DOHH2 (cell line): Measurements from ENCODE around the gene PNRC1.

Experiments used
- H3F3A ChIP-seq: fragments of 200-600 bp; sonication (generic), shearing (Covaris generic); 2 replicates; pipeline ENCODE4 v1.6.0; 2016; ENCODE audit warnings: antibody characterized with exemption, mild to moderate bottlenecking; ENCODE audit not compliant: control insufficient read depth, insufficient read depth
- H3K27ac ChIP-seq: fragments of 200-600 bp; sonication (generic); 2 replicates; pipeline ENCODE4 v1.5.1; 2014; ENCODE audit warnings: low read depth, mild to moderate bottlenecking, low read length, moderate library complexity
- H3K27me3 ChIP-seq: fragments of 200-600 bp; sonication (generic); 2 replicates; pipeline ENCODE4 v1.6.1; 2014; ENCODE audit warnings: mild to moderate bottlenecking, low read length, mixed read lengths; ENCODE audit not compliant: control insufficient read depth
- H3K36me3 ChIP-seq: fragments of 200-600 bp; sonication (generic); 2 replicates; pipeline ENCODE4 v1.6.1; 2014; ENCODE audit warnings: mild to moderate bottlenecking, low read length, moderate library complexity, mixed read lengths; ENCODE audit not compliant: control insufficient read depth
- H3K4me1 ChIP-seq: fragments of 200-600 bp; sonication (generic); 2 replicates; pipeline ENCODE4 v1.6.1; 2014; ENCODE audit warnings: mild to moderate bottlenecking, low read length, mixed read lengths; ENCODE audit not compliant: control insufficient read depth
- H3K4me2 ChIP-seq: fragments of 200-600 bp; sonication (generic); 2 replicates; pipeline ENCODE4 v1.6.0; 2014; ENCODE audit warnings: mild to moderate bottlenecking, low read length, moderate library complexity
- H3K4me3 ChIP-seq: fragments of 200-600 bp; sonication (generic); 2 replicates; pipeline ENCODE4 v1.5.1; 2014; ENCODE audit warnings: mild to moderate bottlenecking, low read length, mixed read lengths
- H3K79me2 ChIP-seq: fragments of 200-600 bp; sonication (generic); 2 replicates; pipeline ENCODE4 v1.6.1; 2014; ENCODE audit warnings: mild to moderate bottlenecking, low read length, mixed read lengths; ENCODE audit not compliant: control insufficient read depth
- H3K9me2 ChIP-seq: fragments of 200-600 bp; sonication (generic); replicated peaks from 2 replicates; pipeline ENCODE4 v1.6.1; 2014; ENCODE audit warnings: mild to moderate bottlenecking, low read length, mixed read lengths; ENCODE audit not compliant: control insufficient read depth
- H3K9me3 ChIP-seq: fragments of 200-600 bp; sonication (generic); 2 replicates; pipeline ENCODE4 v1.6.1; 2014; ENCODE audit warnings: antibody characterized with exemption, low read length, mixed read lengths; ENCODE audit not compliant: control insufficient read depth, insufficient read depth
- H4K20me1 ChIP-seq: fragments of 200-600 bp; sonication (generic); 2 replicates; pipeline ENCODE4 v1.6.0; 2014; ENCODE audit warnings: low read depth, mild to moderate bottlenecking, antibody characterized with exemption, low read length, moderate library complexity; ENCODE audit not compliant: control insufficient read depth, insufficient read depth
- EZH2phosphoT487 ChIP-seq: fragments of 200-600 bp; sonication (generic); IDR thresholded peaks from 2 replicates; pipeline ENCODE4 v1.6.1; 2017; ENCODE audit warnings: borderline replicate concordance, mild to moderate bottlenecking, antibody characterized with exemption, low read length, moderate library complexity, mixed read lengths
- TF ChIP-seq, protein P1 (sequence below): fragments of 200-600 bp; sonication (generic); IDR thresholded peaks from one replicate; pipeline ENCODE4 v1.5.1; 2014; ENCODE audit warnings: antibody characterized with exemption, mild to moderate bottlenecking, low read depth, low read length; ENCODE audit not compliant: poor library complexity, severe bottlenecking

Gene PNRC1

DNA sequence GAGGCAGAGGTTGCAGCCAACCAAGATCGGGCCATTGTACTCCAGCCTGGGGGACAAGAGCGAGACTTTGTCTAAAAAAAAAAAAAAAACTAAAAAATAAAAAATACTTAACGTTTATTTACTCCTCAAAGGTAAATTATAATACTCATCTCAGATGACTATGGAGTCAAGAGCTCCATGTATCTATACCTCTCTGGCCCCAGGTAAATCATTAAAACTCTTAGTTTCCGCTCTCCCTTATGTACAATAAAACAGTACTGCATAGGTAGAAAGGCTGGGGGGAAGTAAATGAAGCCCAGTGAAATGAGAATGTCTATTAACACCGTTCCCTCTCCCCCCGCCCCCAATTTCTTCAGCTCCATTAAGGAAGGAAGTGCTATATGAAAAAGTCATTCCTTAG lies 36.2 kb downstream of the PNRC1 start:
- Histone ChIP-seq H3K4me2 (peak overlapping the region; percentile 73), H3K4me3 (peak overlapping the region; percentile 70; the same call in 1 of the 2 replicates)

DNA sequence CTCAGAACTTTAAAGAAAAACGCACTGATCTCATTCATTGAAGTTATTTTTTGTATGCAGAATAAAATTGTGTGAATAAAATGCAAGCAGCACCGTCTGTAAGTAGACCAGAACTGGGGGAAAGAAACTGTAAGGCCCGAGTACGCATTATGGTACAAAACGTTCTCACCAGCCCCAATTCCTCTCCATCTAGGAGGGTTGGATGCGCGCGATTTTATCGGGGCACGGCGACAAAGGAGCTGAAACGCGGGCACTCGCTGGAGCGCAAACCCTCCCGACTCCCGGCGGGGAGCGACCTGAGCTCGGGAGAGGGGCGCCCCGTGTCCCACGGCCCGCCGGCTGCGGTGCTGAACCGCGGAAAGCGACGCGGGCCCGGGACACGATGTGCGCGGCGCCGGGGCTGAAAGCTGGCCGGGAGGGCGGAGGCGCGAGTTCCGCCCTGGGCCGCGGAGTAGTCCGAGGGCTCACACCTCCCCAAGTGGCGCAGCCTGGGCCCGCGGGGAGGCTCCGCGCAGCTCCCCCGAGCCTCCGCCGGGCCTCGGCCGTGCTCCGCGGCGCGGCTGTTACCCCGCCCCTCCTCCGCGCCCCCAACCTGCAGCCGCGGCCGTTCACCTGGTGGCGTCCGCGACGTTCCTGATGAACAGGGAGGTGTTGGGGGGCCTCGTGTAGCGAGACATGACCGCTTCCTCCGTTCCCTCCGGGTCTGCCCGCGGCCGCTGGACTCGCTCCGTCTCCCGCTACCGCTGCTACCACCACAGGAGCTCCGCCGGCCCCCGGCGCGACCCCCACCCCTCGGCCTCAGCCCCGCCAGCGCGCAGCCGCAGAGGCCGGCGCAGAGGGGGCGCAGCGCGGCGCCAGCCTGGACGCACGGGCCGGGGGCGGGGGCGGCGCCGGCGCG lies 36.9 kb downstream of the PNRC1 start, which contains the start of gene SRSF12:
TSS of gene SRSF12 (minus strand) at position 861 of the 898 bp plus-strand sequence. CDS start at position 677, 184 bp downstream.
- Histone ChIP-seq H3K27me3 (peaks cover 16% of the 10 kb centered on the region), H3K36me3 (no peaks in the 10 kb centered on the region), H3K9me3 (no peaks in the 10 kb centered on the region), H3K4me3 (peak within 1 kb of the TSS; percentile 70), H3K27ac (no peak within 1 kb of the TSS), H3F3A (no peaks in the 10 kb centered on the region), H3K4me2 (peak within 1 kb of the TSS; percentile 73), H3K4me1 (peaks cover 6% of the 10 kb centered on the region; the same call in 1 of the 2 replicates), H3K79me2 (no peaks in the 10 kb centered on the region), H4K20me1 (no peaks in the 10 kb centered on the region), H3K9me2 (no peaks in the 10 kb centered on the region)
- TF ChIP-seq, protein P1, sequence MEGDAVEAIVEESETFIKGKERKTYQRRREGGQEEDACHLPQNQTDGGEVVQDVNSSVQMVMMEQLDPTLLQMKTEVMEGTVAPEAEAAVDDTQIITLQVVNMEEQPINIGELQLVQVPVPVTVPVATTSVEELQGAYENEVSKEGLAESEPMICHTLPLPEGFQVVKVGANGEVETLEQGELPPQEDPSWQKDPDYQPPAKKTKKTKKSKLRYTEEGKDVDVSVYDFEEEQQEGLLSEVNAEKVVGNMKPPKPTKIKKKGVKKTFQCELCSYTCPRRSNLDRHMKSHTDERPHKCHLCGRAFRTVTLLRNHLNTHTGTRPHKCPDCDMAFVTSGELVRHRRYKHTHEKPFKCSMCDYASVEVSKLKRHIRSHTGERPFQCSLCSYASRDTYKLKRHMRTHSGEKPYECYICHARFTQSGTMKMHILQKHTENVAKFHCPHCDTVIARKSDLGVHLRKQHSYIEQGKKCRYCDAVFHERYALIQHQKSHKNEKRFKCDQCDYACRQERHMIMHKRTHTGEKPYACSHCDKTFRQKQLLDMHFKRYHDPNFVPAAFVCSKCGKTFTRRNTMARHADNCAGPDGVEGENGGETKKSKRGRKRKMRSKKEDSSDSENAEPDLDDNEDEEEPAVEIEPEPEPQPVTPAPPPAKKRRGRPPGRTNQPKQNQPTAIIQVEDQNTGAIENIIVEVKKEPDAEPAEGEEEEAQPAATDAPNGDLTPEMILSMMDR = no peak
- peak; percentile 92; the same call in 1 of the 2 replicates for TF ChIP-seq EZH2phosphoT487

More for the DNA sequence above, 36.2 kb downstream of the PNRC1 start:
- Histone ChIP-seq H3K79me2 (no peaks in the 10 kb centered on the region), H3F3A (no peaks in the 10 kb centered on the region), H3K27me3 (peaks cover 16% of the 10 kb centered on the region), H3K4me1 (peaks cover 6% of the 10 kb centered on the region; the same call in 1 of the 2 replicates), H4K20me1 (no peaks in the 10 kb centered on the region), H3K9me2 (no peaks in the 10 kb centered on the region), H3K27ac (no peak overlapping the region), H3K9me3 (no peaks in the 10 kb centered on the region), H3K36me3 (no peaks in the 10 kb centered on the region)
- TF ChIP-seq EZH2phosphoT487 = no peak
- TF ChIP-seq, protein P1 = no peak

- Histone ChIP-seq H3K27ac (no peak overlapping the region), H3K9me3 (no peaks in the 10 kb centered on the region), H3K9me2 (no peaks in the 10 kb centered on the region), H3K79me2 (no peaks in the 10 kb centered on the region), H3F3A (no peaks in the 10 kb centered on the region), H4K20me1 (no peaks in the 10 kb centered on the region), H3K27me3 (peaks cover 16% of the 10 kb centered on the region), H3K4me3 (no peak overlapping the region), H3K36me3 (no peaks in the 10 kb centered on the region), H3K4me1 (peaks cover 6% of the 10 kb centered on the region; the same call in 1 of the 2 replicates), H3K4me2 (no peak overlapping the region)
- TF ChIP-seq EZH2phosphoT487 = no peak
- TF ChIP-seq, protein P1 = no peak
Observed at GRCh38 chr6:89118931-89119330, 38.4 kb downstream of the PNRC1 start.
